Measurements from ENCODE around the gene AMT.
"Not testable (repeated sequence)": the region's sequence is repeated elsewhere in the genome, so short reads cannot be mapped to it uniquely, and the experiment has no call there.

Gene AMT

GRCh38 chr3:49411535-49411967, 10.7 kb downstream of the AMT start:
- ChIA-PET POLR2A (interaction anchor here (0.5 to 2.5 kb wide), 17 partner anchors 10 to 72 kb away, joined by 3 to 22 read pairs (median 4); partner anchors contain the start of genes AMT, DAG1, GPX1 and NICN1), CTCF (interaction anchor here (0.9 to 1.6 kb wide), 2 partner anchors 54 to 72 kb away, joined by 3 to 6 read pairs; partner anchors contain the start of genes GPX1 and USP4)
- no peak for TF ChIP-seq CTCF (IDR thresholded peaks at IDR 0.05; ENCODE audit: insufficient read depth, low read length, missing control alignments)
- H3K4me3 ChIP-seq (ENCODE audit: low read depth, low read length), result peak overlapping the region; percentile 88
- no peak for DNase-seq (ENCODE audit: low read depth, low spot score)

- DNase-seq (ENCODE audit: low read depth, low spot score), result no peak
- TF ChIP-seq CTCF (IDR thresholded peaks at IDR 0.05; ENCODE audit: insufficient read depth, low read length, missing control alignments), result no peak
- ChIA-PET CTCF (interaction anchor here (0.9 to 1.6 kb wide), 2 partner anchors 53 to 71 kb away, joined by 3 to 6 read pairs; partner anchors contain the start of genes GPX1 and USP4), POLR2A (interaction anchor here (0.9 to 2.5 kb wide), 6 partner anchors 11 to 72 kb away, joined by 3 to 22 read pairs (median 4); partner anchors contain the start of genes AMT, DAG1, GPX1 and USP4)
- H3K4me3 ChIP-seq (ENCODE audit: low read depth, low read length), result peak overlapping the region; percentile 88
Measured at GRCh38 chr3:49410846-49411534, 11.3 kb downstream of the AMT start.

- TF ChIP-seq CTCF (IDR thresholded peaks at IDR 0.05; ENCODE audit: insufficient read depth, low read length, missing control alignments), result no peak
- peak overlapping the region; percentile 88 for H3K4me3 ChIP-seq (ENCODE audit: low read depth, low read length)
- ChIA-PET CTCF (interaction anchor here (0.9 to 1.6 kb wide), 2 partner anchors 52 to 71 kb away, joined by 3 to 6 read pairs; partner anchors contain the start of genes GPX1 and USP4), POLR2A (interaction anchor here (0.8 to 1.3 kb wide), 2 partner anchors 32 to 58 kb away, joined by 3 to 4 read pairs; no protein-coding TSS in a partner anchor)
- DNase-seq (ENCODE audit: low read depth, low spot score), result no peak
Measured at GRCh38 chr3:49410066-49410845, 12.0 kb downstream of the AMT start.

- no peak for TF ChIP-seq CTCF (IDR thresholded peaks at IDR 0.05; ENCODE audit: insufficient read depth, low read length, missing control alignments)
- no peak for DNase-seq (ENCODE audit: low read depth, low spot score)
- ChIA-PET POLR2A (interaction anchor here (0.7 kb wide), 1 partner anchor 24 kb away, joined by 3 read pairs; no protein-coding TSS in a partner anchor), CTCF (no interaction called here)
- H3K4me3 ChIP-seq (ENCODE audit: low read depth, low read length), result no peak overlapping the region
Measured at GRCh38 chr3:49406571-49407565, 15.4 kb downstream of the AMT start.

- CTCF ChIA-PET; POLR2A ChIA-PET; DNase-seq (ENCODE audit: low read depth, low spot score); H3K4me3 ChIP-seq (ENCODE audit: low read depth, low read length): not testable (repeated sequence)
Measured at GRCh38 chr3:49405570-49405969, 16.7 kb downstream of the AMT start.

GRCh38 chr3:49403891-49404290, 18.4 kb downstream of the AMT start:
- DNase-seq (ENCODE audit: low read depth, low spot score), result no peak
- ChIA-PET CTCF (no interaction called here), POLR2A (interaction anchor here (1.0 kb wide), 1 partner anchor 263 kb away, joined by 3 read pairs; no protein-coding TSS in a partner anchor)
- H3K4me3 ChIP-seq (ENCODE audit: low read depth, low read length), result no peak overlapping the region
- TF ChIP-seq CTCF (IDR thresholded peaks at IDR 0.05; ENCODE audit: insufficient read depth, low read length, missing control alignments), result no peak

All from AG04449 (cell line).